GM23338 (cell line): ENCODE results near the gene ANKS1B. TPM values are rescaled to one million over a fixed set of nuclear protein-coding genes. Genes with fewer than 3 reads are reported as not detected.

ENCODE experiments used
- ATAC-seq: fragments of 200-7000 bp; cut with Tn5 transposase; 3 replicates; pipeline ENCODE4 v1.9.1; 2020
- DNase-seq: peaks from one replicate; pipeline ENCODE4 v3.0.0-alpha.2; 2015; ENCODE audit warnings: low spot score
- H2AFZ ChIP-seq: fragments of 200-600 bp; sonication (generic); 2 replicates; pipeline ENCODE4 v1.8.0; 2016; ENCODE audit warnings: antibody characterized with exemption, mild to moderate bottlenecking, moderate library complexity
- H3F3A ChIP-seq: fragments of 200-600 bp; sonication (generic); replicated peaks from 2 replicates; pipeline ENCODE4 v1.8.0; 2017; ENCODE audit warnings: antibody characterized with exemption, mixed run types, low read depth
- H3K27ac ChIP-seq: fragments of 200-600 bp; sonication (generic); 2 replicates; pipeline ENCODE4 v1.6.1; 2016; ENCODE audit warnings: low read depth
- H3K27me3 ChIP-seq: fragments of 200-600 bp; sonication (generic); 2 replicates; pipeline ENCODE4 v1.8.0; 2016; ENCODE audit warnings: mild to moderate bottlenecking, mixed run types, moderate library complexity; ENCODE audit not compliant: insufficient read depth
- H3K36me3 ChIP-seq: fragments of 200-600 bp; sonication (generic); 2 replicates; pipeline ENCODE4 v1.8.0; 2016; ENCODE audit warnings: mild to moderate bottlenecking; ENCODE audit not compliant: insufficient read depth
- H3K4me1 ChIP-seq: fragments of 200-600 bp; sonication (generic); 2 replicates; pipeline ENCODE4 v1.8.0; 2016; ENCODE audit warnings: mild to moderate bottlenecking, moderate library complexity; ENCODE audit not compliant: insufficient read depth
- H3K4me2 ChIP-seq: fragments of 200-600 bp; sonication (generic); 2 replicates; pipeline ENCODE4 v1.7.1; 2017; ENCODE audit warnings: mixed run types
- H3K4me3 ChIP-seq: fragments of 200-600 bp; sonication (generic); 2 replicates; pipeline ENCODE4 v1.6.1; 2016; ENCODE audit warnings: mixed run types
- H3K79me2 ChIP-seq: fragments of 200-600 bp; sonication (generic); replicated peaks from 2 replicates; pipeline ENCODE4 v1.8.0; 2017; ENCODE audit warnings: mild to moderate bottlenecking; ENCODE audit not compliant: insufficient read depth
- H3K9me2 ChIP-seq: fragments of 200-600 bp; sonication (generic); 2 replicates; pipeline ENCODE4 v1.8.0; 2017; ENCODE audit not compliant: insufficient read depth
- H4K20me1 ChIP-seq: fragments of 200-600 bp; sonication (generic); replicated peaks from 2 replicates; pipeline ENCODE4 v1.8.0; 2017; ENCODE audit warnings: mild to moderate bottlenecking; ENCODE audit not compliant: insufficient read depth
- H3K27ac Mint-ChIP-seq: 2 replicates; pipeline ENCODE4 v1.8.0; 2020; ENCODE audit warnings: inconsistent platforms, mild to moderate bottlenecking, moderate library complexity, mixed read lengths
- H3K27me3 Mint-ChIP-seq: 3 replicates; pipeline ENCODE4 v1.8.0; 2022; ENCODE audit warnings: low read depth, mild to moderate bottlenecking, moderate library complexity, mixed read lengths, inconsistent platforms; ENCODE audit not compliant: insufficient read depth, poor library complexity
- H3K36me3 Mint-ChIP-seq: 3 replicates; pipeline ENCODE4 v1.8.0; 2021; ENCODE audit warnings: low read depth, mild to moderate bottlenecking, inconsistent platforms, moderate library complexity, mixed read lengths
- H3K4me1 Mint-ChIP-seq: 3 replicates; pipeline ENCODE4 v1.8.0; 2020; ENCODE audit warnings: mild to moderate bottlenecking, inconsistent platforms, mixed read lengths
- H3K4me3 Mint-ChIP-seq: 3 replicates; pipeline ENCODE4 v1.8.0; 2021; ENCODE audit warnings: moderate library complexity, mild to moderate bottlenecking, inconsistent platforms, mixed read lengths
- H3K9me3 Mint-ChIP-seq: 3 replicates; pipeline ENCODE4 v1.8.0; 2020; ENCODE audit warnings: moderate library complexity, mild to moderate bottlenecking, inconsistent platforms, mixed read lengths
- EZH2 ChIP-seq: fragments of 200-600 bp; sonication (generic); IDR thresholded peaks from one replicate; pipeline ENCODE4 v1.8.0; 2017; ENCODE audit warnings: antibody characterized with exemption, mild to moderate bottlenecking, low read depth; ENCODE audit not compliant: unreplicated experiment
- JUNB ChIP-seq: IDR thresholded peaks from one replicate; pipeline ENCODE4 v1.6.1; 2016; ENCODE audit warnings: antibody characterized with exemption; ENCODE audit not compliant: unreplicated experiment
- NANOG ChIP-seq: IDR thresholded peaks from 2 replicates; pipeline ENCODE4 v1.6.1; 2016; ENCODE audit warnings: antibody characterized with exemption, borderline replicate concordance
- POLR2AphosphoS5 ChIP-seq: IDR thresholded peaks from 2 replicates; pipeline ENCODE4 v1.6.1; 2016; ENCODE audit warnings: antibody characterized with exemption, low read depth
- ZNF114 ChIP-seq: fragments of 250-450 bp; sonication (Bioruptor Pico); IDR thresholded peaks from 2 replicates; pipeline ENCODE4 v1.5.0; 2020; ENCODE audit warnings: mild to moderate bottlenecking, moderate library complexity
- ZNF331 ChIP-seq: fragments of 250-450 bp; sonication (Bioruptor Pico); IDR thresholded peaks from 2 replicates; pipeline ENCODE4 v1.5.0; 2020; ENCODE audit warnings: low read depth, mild to moderate bottlenecking, moderate library complexity
- polyA plus RNA-seq: library from polyadenylated mRNA; unstranded; fragments of >200 nt; fragmentation: Nextera tagmentation; extraction: Ambion mirVana; gene quantifications from 2 replicates; pipeline ENCODE4 v1.2.1, GENCODE V29; 2016
- total RNA-seq: library from RNA; depleted of rRNA; stranded (reverse); fragments of >200 nt; shearing (Covaris generic); gene quantifications from 2 replicates; pipeline ENCODE4 v1.2.3, GENCODE V29; 2014
- TF ChIP-seq, protein P1 (sequence below): fragments of 250-450 bp; sonication (Bioruptor Pico); IDR thresholded peaks from 2 replicates; pipeline ENCODE4 v1.5.0; 2020; ENCODE audit warnings: mild to moderate bottlenecking, moderate library complexity
- TF ChIP-seq, protein P2 (sequence below), 2 experiments: fragments of 200-600 bp in 1 of 2; sonication (generic) in 1 of 2; conservative IDR thresholded peaks; 2 replicates each; pipeline versions ENCODE4 v1.5.1 to v1.6.1; 2016 to 2017; ENCODE audit warnings: antibody characterized with exemption in 2 of 2, low read depth in 2 of 2, mild to moderate bottlenecking in 2 of 2, moderate library complexity in 1 of 2
- TF ChIP-seq, protein P3 (sequence below): IDR thresholded peaks from 2 replicates; pipeline ENCODE4 v1.6.1; 2016; ENCODE audit warnings: antibody characterized with exemption

Gene ANKS1B
- total and polyA plus RNA-seq, 2 experiments from 2014 or later, result 4.3 to 5.8 TPM

DNA sequence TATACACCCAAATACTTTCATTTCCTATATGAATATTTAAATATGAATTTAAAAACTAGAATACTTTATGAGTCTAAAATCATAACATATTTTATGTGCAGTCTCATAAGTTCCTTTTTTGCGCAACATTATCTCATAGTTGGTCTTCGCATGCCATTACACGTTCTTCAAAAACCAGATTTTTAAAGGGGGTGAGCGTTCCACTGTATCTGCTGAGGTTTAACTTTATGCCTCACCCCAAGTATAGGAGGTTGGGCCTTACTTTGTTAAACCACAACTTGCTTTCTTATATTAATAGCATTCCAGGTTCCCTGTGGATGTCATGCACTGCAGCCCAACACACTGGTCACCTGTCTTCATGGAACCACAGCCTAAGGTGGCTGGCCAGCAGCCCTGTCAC is 1221.1 kb downstream of the ANKS1B start (continued):
- TF ChIP-seq, protein P1, sequence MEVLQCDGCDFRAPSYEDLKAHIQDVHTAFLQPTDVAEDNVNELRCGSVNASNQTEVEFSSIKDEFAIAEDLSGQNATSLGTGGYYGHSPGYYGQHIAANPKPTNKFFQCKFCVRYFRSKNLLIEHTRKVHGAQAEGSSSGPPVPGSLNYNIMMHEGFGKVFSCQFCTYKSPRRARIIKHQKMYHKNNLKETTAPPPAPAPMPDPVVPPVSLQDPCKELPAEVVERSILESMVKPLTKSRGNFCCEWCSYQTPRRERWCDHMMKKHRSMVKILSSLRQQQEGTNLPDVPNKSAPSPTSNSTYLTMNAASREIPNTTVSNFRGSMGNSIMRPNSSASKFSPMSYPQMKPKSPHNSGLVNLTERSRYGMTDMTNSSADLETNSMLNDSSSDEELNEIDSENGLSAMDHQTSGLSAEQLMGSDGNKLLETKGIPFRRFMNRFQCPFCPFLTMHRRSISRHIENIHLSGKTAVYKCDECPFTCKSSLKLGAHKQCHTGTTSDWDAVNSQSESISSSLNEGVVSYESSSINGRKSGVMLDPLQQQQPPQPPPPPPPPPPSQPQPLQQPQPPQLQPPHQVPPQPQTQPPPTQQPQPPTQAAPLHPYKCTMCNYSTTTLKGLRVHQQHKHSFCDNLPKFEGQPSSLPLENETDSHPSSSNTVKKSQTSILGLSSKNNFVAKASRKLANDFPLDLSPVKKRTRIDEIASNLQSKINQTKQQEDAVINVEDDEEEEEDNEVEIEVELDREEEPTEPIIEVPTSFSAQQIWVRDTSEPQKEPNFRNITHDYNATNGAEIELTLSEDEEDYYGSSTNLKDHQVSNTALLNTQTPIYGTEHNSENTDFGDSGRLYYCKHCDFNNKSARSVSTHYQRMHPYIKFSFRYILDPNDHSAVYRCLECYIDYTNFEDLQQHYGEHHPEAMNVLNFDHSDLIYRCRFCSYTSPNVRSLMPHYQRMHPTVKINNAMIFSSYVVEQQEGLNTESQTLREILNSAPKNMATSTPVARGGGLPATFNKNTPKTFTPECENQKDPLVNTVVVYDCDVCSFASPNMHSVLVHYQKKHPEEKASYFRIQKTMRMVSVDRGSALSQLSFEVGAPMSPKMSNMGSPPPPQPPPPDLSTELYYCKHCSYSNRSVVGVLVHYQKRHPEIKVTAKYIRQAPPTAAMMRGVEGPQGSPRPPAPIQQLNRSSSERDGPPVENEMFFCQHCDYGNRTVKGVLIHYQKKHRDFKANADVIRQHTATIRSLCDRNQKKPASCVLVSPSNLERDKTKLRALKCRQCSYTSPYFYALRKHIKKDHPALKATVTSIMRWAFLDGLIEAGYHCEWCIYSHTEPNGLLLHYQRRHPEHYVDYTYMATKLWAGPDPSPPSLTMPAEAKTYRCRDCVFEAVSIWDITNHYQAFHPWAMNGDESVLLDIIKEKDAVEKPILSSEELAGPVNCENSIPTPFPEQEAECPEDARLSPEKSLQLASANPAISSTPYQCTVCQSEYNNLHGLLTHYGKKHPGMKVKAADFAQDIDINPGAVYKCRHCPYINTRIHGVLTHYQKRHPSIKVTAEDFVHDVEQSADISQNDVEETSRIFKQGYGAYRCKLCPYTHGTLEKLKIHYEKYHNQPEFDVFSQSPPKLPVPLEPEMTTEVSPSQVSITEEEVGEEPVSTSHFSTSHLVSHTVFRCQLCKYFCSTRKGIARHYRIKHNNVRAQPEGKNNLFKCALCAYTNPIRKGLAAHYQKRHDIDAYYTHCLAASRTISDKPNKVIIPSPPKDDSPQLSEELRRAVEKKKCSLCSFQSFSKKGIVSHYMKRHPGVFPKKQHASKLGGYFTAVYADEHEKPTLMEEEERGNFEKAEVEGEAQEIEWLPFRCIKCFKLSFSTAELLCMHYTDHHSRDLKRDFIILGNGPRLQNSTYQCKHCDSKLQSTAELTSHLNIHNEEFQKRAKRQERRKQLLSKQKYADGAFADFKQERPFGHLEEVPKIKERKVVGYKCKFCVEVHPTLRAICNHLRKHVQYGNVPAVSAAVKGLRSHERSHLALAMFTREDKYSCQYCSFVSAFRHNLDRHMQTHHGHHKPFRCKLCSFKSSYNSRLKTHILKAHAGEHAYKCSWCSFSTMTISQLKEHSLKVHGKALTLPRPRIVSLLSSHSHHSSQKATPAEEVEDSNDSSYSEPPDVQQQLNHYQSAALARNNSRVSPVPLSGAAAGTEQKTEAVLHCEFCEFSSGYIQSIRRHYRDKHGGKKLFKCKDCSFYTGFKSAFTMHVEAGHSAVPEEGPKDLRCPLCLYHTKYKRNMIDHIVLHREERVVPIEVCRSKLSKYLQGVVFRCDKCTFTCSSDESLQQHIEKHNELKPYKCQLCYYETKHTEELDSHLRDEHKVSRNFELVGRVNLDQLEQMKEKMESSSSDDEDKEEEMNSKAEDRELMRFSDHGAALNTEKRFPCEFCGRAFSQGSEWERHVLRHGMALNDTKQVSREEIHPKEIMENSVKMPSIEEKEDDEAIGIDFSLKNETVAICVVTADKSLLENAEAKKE, result no peak
- TF ChIP-seq, protein P2, sequence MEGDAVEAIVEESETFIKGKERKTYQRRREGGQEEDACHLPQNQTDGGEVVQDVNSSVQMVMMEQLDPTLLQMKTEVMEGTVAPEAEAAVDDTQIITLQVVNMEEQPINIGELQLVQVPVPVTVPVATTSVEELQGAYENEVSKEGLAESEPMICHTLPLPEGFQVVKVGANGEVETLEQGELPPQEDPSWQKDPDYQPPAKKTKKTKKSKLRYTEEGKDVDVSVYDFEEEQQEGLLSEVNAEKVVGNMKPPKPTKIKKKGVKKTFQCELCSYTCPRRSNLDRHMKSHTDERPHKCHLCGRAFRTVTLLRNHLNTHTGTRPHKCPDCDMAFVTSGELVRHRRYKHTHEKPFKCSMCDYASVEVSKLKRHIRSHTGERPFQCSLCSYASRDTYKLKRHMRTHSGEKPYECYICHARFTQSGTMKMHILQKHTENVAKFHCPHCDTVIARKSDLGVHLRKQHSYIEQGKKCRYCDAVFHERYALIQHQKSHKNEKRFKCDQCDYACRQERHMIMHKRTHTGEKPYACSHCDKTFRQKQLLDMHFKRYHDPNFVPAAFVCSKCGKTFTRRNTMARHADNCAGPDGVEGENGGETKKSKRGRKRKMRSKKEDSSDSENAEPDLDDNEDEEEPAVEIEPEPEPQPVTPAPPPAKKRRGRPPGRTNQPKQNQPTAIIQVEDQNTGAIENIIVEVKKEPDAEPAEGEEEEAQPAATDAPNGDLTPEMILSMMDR (conservative IDR thresholded peaks at IDR 0.05; ENCODE audit: low read depth in 2 of 2), result no peak
- TF ChIP-seq JUNB (no peak), NANOG (no peak), POLR2AphosphoS5 (no peak), ZNF331 (CRISPR knock-in tag) (no peak), EZH2 (no peak)

DNA sequence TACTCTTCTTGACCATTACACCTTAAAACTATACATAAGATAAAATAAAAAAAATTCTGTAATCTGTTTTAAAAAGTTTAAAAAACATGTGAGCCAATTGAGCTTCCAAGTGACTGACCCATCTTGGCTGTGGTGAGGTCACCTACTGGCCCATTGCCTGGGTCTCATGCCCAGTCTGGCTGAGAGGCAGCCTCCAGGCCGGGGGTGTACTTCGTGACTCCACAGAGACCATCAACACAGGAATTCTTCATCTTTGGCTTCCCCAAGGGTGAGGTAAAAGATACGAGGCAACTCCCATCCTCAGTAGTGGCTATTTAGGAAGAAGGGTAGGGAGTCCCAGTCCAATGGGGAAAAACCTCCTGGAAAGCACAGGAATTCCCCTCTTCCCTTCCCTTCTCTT is 1226.4 kb downstream of the ANKS1B start:
- H3F3A ChIP-seq, result no peaks in the 10 kb centered on the region
- H3K27ac ChIP-seq, result no peak overlapping the region
- H3K9me2 ChIP-seq, result no peaks in the 10 kb centered on the region
- H3K4me3 ChIP-seq, result no peak overlapping the region
- H3K4me3 Mint-ChIP-seq, result no peak overlapping the region
- no peaks in the 10 kb centered on the region for H3K79me2 ChIP-seq
- H2AFZ ChIP-seq, result no peak overlapping the region
- no peaks in the 10 kb centered on the region for H3K9me3 Mint-ChIP-seq
- H4K20me1 ChIP-seq, result no peaks in the 10 kb centered on the region
- no peaks in the 10 kb centered on the region for H3K4me1 ChIP-seq
- H3K27ac Mint-ChIP-seq, result no peak overlapping the region
- H3K27me3 ChIP-seq, result no peaks in the 10 kb centered on the region
- ATAC-seq, result no peak
- TF ChIP-seq, protein P3, sequence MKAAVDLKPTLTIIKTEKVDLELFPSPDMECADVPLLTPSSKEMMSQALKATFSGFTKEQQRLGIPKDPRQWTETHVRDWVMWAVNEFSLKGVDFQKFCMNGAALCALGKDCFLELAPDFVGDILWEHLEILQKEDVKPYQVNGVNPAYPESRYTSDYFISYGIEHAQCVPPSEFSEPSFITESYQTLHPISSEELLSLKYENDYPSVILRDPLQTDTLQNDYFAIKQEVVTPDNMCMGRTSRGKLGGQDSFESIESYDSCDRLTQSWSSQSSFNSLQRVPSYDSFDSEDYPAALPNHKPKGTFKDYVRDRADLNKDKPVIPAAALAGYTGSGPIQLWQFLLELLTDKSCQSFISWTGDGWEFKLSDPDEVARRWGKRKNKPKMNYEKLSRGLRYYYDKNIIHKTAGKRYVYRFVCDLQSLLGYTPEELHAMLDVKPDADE, result no peak
- no peak for TF ChIP-seq EZH2
- TF ChIP-seq JUNB, result no peak
- TF ChIP-seq ZNF114 (CRISPR knock-in tag), result no peak
- H3K4me1 Mint-ChIP-seq, result no peaks in the 10 kb centered on the region
- no peak overlapping the region for H3K4me2 ChIP-seq
- DNase-seq, result no peak
- no peaks in the 10 kb centered on the region for H3K36me3 Mint-ChIP-seq
- H3K27me3 Mint-ChIP-seq, result peaks cover 1% of the 10 kb centered on the region
- H3K36me3 ChIP-seq, result no peaks in the 10 kb centered on the region
